Type B pancreatic cell (in vitro differentiated cells): ENCODE data around the gene SRSF2. TPM values are rescaled to one million over a fixed set of nuclear protein-coding genes. Genes with fewer than 3 reads are reported as not detected.

Source experiments
- DNase-seq: peaks from one replicate; pipeline ENCODE4 v3.0.0; 2021; ENCODE audit warnings: mixed read lengths; ENCODE audit not compliant: unreplicated experiment; ENCODE audit errors: extremely low spot score
- H3K27ac Mint-ChIP-seq: 2 replicates; pipeline ENCODE4 v1.8.0; 2021; ENCODE audit warnings: mild to moderate bottlenecking, mixed read lengths
- H3K27me3 Mint-ChIP-seq: 2 replicates; pipeline ENCODE4 v1.8.0; 2021; ENCODE audit warnings: mixed read lengths
- H3K36me3 Mint-ChIP-seq: 2 replicates; pipeline ENCODE4 v1.8.0; 2021; ENCODE audit warnings: mixed read lengths
- H3K4me1 Mint-ChIP-seq: one replicate; pipeline ENCODE4 v1.8.0; 2021; ENCODE audit warnings: mixed read lengths; ENCODE audit not compliant: unreplicated experiment
- H3K4me3 Mint-ChIP-seq: 2 replicates; pipeline ENCODE4 v1.8.0; 2021; ENCODE audit warnings: mild to moderate bottlenecking, mixed read lengths
- H3K9me3 Mint-ChIP-seq: 2 replicates; pipeline ENCODE4 v1.8.0; 2021; ENCODE audit warnings: mixed read lengths
- CTCF ChIP-seq: fragments of 200-600 bp; sonication (generic); conservative IDR thresholded peaks from 2 replicates; pipeline ENCODE4 v1.5.0; 2021; ENCODE audit warnings: antibody characterized with exemption, mild to moderate bottlenecking
- total RNA-seq: library from RNA; stranded (reverse); gene quantifications from 2 replicates; pipeline ENCODE4 v1.2.1, GENCODE V29; 2021; ENCODE audit warnings: low replicate concordance

SRSF2 gene
- total RNA-seq, 1 donor from 2014 or later: 273 TPM

GRCh38 chr17:76709077-76709950 is 27.8 kb downstream of the SRSF2 start:
- Mint-ChIP-seq H3K4me1 (peaks cover 42% of the 10 kb centered on the region), H3K36me3 (peaks cover 4% of the 10 kb centered on the region), H3K27me3 (no peaks in the 10 kb centered on the region), H3K9me3 (no peaks in the 10 kb centered on the region), H3K27ac (peak overlapping the region; percentile 90), H3K4me3 (peak overlapping the region; percentile 93)
- DNase-seq: no peak
- no peak for TF ChIP-seq CTCF

- no peaks in the 10 kb centered on the region for H3K9me3 Mint-ChIP-seq
- no peaks in the 10 kb centered on the region for H3K27me3 Mint-ChIP-seq
- H3K36me3 Mint-ChIP-seq: peaks cover 4% of the 10 kb centered on the region
- peak overlapping the region; percentile 69 for H3K4me3 Mint-ChIP-seq
- DNase-seq: no peak
- H3K27ac Mint-ChIP-seq: peak overlapping the region; percentile 90
- peak; percentile 69 for TF ChIP-seq CTCF
- H3K4me1 Mint-ChIP-seq: peaks cover 42% of the 10 kb centered on the region
Measured at GRCh38 chr17:76707985-76708807, 28.9 kb downstream of the SRSF2 start.

- H3K4me3 Mint-ChIP-seq: no peak overlapping the region
- no peaks in the 10 kb centered on the region for H3K27me3 Mint-ChIP-seq
- peaks cover 50% of the 10 kb centered on the region for H3K4me1 Mint-ChIP-seq
- TF ChIP-seq CTCF: no peak
- no peak overlapping the region for H3K27ac Mint-ChIP-seq
- no peak for DNase-seq
- peaks cover 4% of the 10 kb centered on the region for H3K36me3 Mint-ChIP-seq
- H3K9me3 Mint-ChIP-seq: no peaks in the 10 kb centered on the region
Measured at GRCh38 chr17:76706817-76707216, 30.3 kb downstream of the SRSF2 start.

GRCh38 chr17:76704805-76705204 is 32.3 kb downstream of the SRSF2 start:
- no peak for TF ChIP-seq CTCF
- Mint-ChIP-seq H3K36me3 (peaks cover 4% of the 10 kb centered on the region), H3K27ac (no peak overlapping the region), H3K4me1 (peaks cover 58% of the 10 kb centered on the region), H3K27me3 (no peaks in the 10 kb centered on the region), H3K9me3 (no peaks in the 10 kb centered on the region), H3K4me3 (no peak overlapping the region)
- no peak for DNase-seq

GRCh38 chr17:76702941-76703637 is 34.0 kb downstream of the SRSF2 start:
- Mint-ChIP-seq H3K4me3 (no peak overlapping the region), H3K27ac (no peak overlapping the region), H3K4me1 (peaks cover 41% of the 10 kb centered on the region), H3K9me3 (no peaks in the 10 kb centered on the region), H3K36me3 (peaks cover 4% of the 10 kb centered on the region), H3K27me3 (no peaks in the 10 kb centered on the region)
- TF ChIP-seq CTCF: no peak
- no peak for DNase-seq
